Peyer's patch (tissue), 4 donors: ENCODE data around the gene OR52H1.

Experiments used
- CTCF ChIP-seq, 6 experiments: fragments of 450-650 bp in 4 of 6; fragments of 200-600 bp in 2 of 6; sonication (generic) in 1 of 6; IDR thresholded peaks; one replicate each; pipeline ENCODE4 v1.5.1; 2017 to 2019; ENCODE audit warnings: antibody characterized with exemption in 6 of 6, mild to moderate bottlenecking in 3 of 6, moderate library complexity in 1 of 6
- POLR2A ChIP-seq, 2 donors: fragments of 450-650 bp; IDR thresholded peaks; one replicate each; pipeline ENCODE4 v1.5.1; 2017; ENCODE audit warnings: antibody characterized with exemption in 2 of 2, mild to moderate bottlenecking in 2 of 2, moderate library complexity in 2 of 2

- TF ChIP-seq POLR2A (IDR thresholded peaks at IDR 0.05): no peak
- no peak for TF ChIP-seq CTCF (IDR thresholded peaks at IDR 0.05)
Measured at GRCh38 chr11:5575152-5575551, 26.8 kb upstream of the OR52H1 start.
